ENCODE data around the gene HMX3.

Gene HMX3

GRCh38 chr10:123150271-123150985 lies 14.7 kb downstream of the HMX3 start:
- Histone ChIP-seq H3K36me3 (no peaks in the 10 kb centered on the region), H3K9me3 (no peaks in the 10 kb centered on the region), H3K27ac (no peak overlapping the region), H3K4me1 (ENCODE audit: control insufficient read depth in 1 of 2, insufficient read depth in 1 of 2, low read depth in 1 of 2, low read length in 1 of 2) (peaks cover 31 to 62% of the 10 kb centered on the region in 2 experiments), H3K4me3 (ENCODE audit: low read depth in 1 of 2, low read length in 1 of 2) (peak overlapping the region in 1 of 2 experiments; percentile 28), H3K27me3 (peaks cover 84% of the 10 kb centered on the region)
- no peak for TF ChIP-seq CTCF (IDR thresholded peaks at IDR 0.05)

GRCh38 chr10:123150986-123151736 lies 15.4 kb downstream of the HMX3 start:
- H3K9me3 ChIP-seq = no peaks in the 10 kb centered on the region
- peaks cover 31 to 65% of the 10 kb centered on the region in 2 experiments for H3K4me1 ChIP-seq (ENCODE audit: control insufficient read depth in 1 of 2, insufficient read depth in 1 of 2, low read depth in 1 of 2, low read length in 1 of 2)
- peaks cover 5% of the 10 kb centered on the region for H3K36me3 ChIP-seq
- H3K4me3 ChIP-seq (ENCODE audit: low read depth in 1 of 2, low read length in 1 of 2) = peak overlapping the region in 1 of 2 experiments; percentile 12
- no peak overlapping the region for H3K27ac ChIP-seq
- TF ChIP-seq CTCF (IDR thresholded peaks at IDR 0.05) = no peak
- H3K27me3 ChIP-seq = peaks cover 77% of the 10 kb centered on the region

GRCh38 chr10:123151737-123152135 lies 16.0 kb downstream of the HMX3 start:
- Histone ChIP-seq H3K4me3 (ENCODE audit: low read depth in 1 of 2, low read length in 1 of 2) (no peak overlapping the region), H3K27me3 (peaks cover 71% of the 10 kb centered on the region), H3K4me1 (ENCODE audit: control insufficient read depth in 1 of 2, insufficient read depth in 1 of 2, low read depth in 1 of 2, low read length in 1 of 2) (peaks cover 31 to 61% of the 10 kb centered on the region in 2 experiments)

GRCh38 chr10:123153486-123154091 lies 17.8 kb downstream of the HMX3 start:
- peak overlapping the region; percentile 87 to 98 for H3K4me3 ChIP-seq (ENCODE audit: low read depth in 1 of 2, low read length in 1 of 2)
- peaks cover 53% of the 10 kb centered on the region for H3K27me3 ChIP-seq
- H3K9me3 ChIP-seq = no peaks in the 10 kb centered on the region
- no peak for TF ChIP-seq CTCF (IDR thresholded peaks at IDR 0.05)
- H3K4me1 ChIP-seq (ENCODE audit: control insufficient read depth in 1 of 2, insufficient read depth in 1 of 2, low read depth in 1 of 2, low read length in 1 of 2) = peaks cover 31 to 52% of the 10 kb centered on the region in 2 experiments
- peak overlapping the region; percentile 83 for H3K27ac ChIP-seq
- H3K36me3 ChIP-seq = peaks cover 25% of the 10 kb centered on the region

More at GRCh38 chr10:123151737-123152135, 16.0 kb downstream of the HMX3 start:
- no peak for TF ChIP-seq CTCF (IDR thresholded peaks at IDR 0.05)
- Histone ChIP-seq H3K9me3 (no peaks in the 10 kb centered on the region), H3K36me3 (peaks cover 9% of the 10 kb centered on the region), H3K27ac (no peak overlapping the region)

- H3K27ac ChIP-seq = peak within 1 kb of the TSS; percentile 83
- H3K27me3 ChIP-seq = peaks cover 47% of the 10 kb centered on the region
- H3K4me1 ChIP-seq (ENCODE audit: control insufficient read depth in 1 of 2, insufficient read depth in 1 of 2, low read depth in 1 of 2, low read length in 1 of 2) = peaks cover 29 to 46% of the 10 kb centered on the region in 2 experiments
- TF ChIP-seq CTCF (IDR thresholded peaks at IDR 0.05) = peak; percentile 74
- H3K9me3 ChIP-seq = no peaks in the 10 kb centered on the region
- peaks cover 27% of the 10 kb centered on the region for H3K36me3 ChIP-seq
- peak within 1 kb of the TSS; percentile 87 to 98 for H3K4me3 ChIP-seq (ENCODE audit: low read depth in 1 of 2, low read length in 1 of 2)
Measured at GRCh38 chr10:123154092-123154710, 18.4 kb downstream of the HMX3 start, which contains the start of gene BUB3. Gene BUB3 (plus strand): TSS chr10:123154402. CDS start chr10:123154918, 516 bp downstream.

All from neutrophil (primary cell).